ENCODE measurements around the gene RANBP9.

Gene RANBP9

DNA sequence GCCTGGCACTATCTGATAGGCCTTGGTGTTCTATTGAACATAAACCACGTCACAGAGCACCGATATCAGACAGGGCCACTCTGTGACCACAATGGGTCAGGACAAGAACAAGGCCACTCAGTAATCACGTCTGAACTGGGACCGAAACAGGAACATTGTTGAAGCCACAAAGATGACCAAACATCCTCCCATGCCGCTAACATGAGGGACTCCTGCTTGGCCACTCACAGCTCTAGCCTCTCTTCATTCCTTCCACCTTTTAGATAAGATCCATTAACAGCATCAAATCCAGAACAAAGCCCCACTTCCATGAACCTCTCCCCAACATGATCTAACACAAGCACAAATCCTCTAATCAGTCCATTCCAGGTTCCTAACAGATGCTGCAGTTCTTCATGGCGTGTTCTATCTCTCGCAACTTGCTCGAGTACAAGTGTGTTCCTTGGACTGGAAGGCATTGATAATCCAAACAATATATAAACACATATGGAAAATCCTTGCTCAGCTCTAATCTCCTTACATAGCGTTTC is 129.9 kb downstream of the RANBP9 start:
- no peaks in the 10 kb centered on the region for H3K27me3 ChIP-seq (ENCODE audit: insufficient read depth, low read depth, severe bottlenecking)
- H3K36me3 ChIP-seq: no peaks in the 10 kb centered on the region
- TF ChIP-seq, protein P1, sequence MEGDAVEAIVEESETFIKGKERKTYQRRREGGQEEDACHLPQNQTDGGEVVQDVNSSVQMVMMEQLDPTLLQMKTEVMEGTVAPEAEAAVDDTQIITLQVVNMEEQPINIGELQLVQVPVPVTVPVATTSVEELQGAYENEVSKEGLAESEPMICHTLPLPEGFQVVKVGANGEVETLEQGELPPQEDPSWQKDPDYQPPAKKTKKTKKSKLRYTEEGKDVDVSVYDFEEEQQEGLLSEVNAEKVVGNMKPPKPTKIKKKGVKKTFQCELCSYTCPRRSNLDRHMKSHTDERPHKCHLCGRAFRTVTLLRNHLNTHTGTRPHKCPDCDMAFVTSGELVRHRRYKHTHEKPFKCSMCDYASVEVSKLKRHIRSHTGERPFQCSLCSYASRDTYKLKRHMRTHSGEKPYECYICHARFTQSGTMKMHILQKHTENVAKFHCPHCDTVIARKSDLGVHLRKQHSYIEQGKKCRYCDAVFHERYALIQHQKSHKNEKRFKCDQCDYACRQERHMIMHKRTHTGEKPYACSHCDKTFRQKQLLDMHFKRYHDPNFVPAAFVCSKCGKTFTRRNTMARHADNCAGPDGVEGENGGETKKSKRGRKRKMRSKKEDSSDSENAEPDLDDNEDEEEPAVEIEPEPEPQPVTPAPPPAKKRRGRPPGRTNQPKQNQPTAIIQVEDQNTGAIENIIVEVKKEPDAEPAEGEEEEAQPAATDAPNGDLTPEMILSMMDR (IDR thresholded peaks at IDR 0.05; ENCODE audit: low read depth, low read length): no peak
- no peaks in the 10 kb centered on the region for H3K9me3 ChIP-seq (ENCODE audit: severe bottlenecking)
- DNase-seq: no peak
- no peak overlapping the region for H3K4me3 ChIP-seq (ENCODE audit: low read depth, low read length)
- no peak overlapping the region for H3K27ac ChIP-seq

DNA sequence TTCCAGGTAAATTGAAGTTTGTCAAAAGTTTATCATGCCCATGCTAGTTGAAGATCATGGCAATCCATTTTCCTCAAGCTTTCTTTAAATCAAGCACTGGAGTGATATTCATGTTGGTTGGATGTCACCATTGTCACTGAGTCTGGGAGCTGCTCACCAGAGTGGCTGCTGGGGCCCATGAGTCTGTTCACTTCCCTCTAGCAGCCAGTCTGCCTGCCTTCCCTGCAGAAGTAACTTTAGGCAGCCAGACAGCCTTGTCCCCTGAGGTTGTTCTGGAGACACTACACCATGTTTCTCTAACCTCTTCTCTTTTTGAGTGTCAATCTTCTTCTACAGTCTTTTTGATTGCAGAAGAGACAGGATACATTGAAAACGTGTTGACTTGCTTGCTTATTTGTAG is 131.7 kb downstream of the RANBP9 start:
- TF ChIP-seq, protein P1 (IDR thresholded peaks at IDR 0.05; ENCODE audit: low read depth, low read length): no peak
- no peak for DNase-seq
- H3K9me3 ChIP-seq (ENCODE audit: severe bottlenecking): no peaks in the 10 kb centered on the region
- H3K4me3 ChIP-seq (ENCODE audit: low read depth, low read length): no peak overlapping the region
- H3K36me3 ChIP-seq: no peaks in the 10 kb centered on the region
- no peak overlapping the region for H3K27ac ChIP-seq
- H3K27me3 ChIP-seq (ENCODE audit: insufficient read depth, low read depth, severe bottlenecking): no peaks in the 10 kb centered on the region

DNA sequence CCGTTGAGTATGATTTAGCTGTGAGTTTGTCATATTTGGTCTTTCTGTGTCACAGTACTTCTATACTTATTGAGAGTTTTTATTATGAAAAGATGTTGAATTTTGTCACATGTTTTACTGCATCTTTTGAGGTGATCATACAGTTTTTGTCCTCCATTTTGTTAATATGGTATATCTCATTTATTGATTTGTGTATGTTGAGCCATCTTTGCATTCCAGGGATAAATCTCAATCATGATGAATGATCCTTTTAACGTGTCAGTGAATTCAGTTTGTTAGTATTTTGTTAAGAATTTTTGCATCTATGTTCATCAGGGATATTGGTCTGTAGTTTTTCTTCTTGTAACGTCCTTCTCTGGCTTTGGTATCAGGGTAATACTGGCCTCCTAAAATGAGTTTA is 133.7 kb downstream of the RANBP9 start:
- TF ChIP-seq, protein P1 (IDR thresholded peaks at IDR 0.05; ENCODE audit: low read depth, low read length): no peak
- H3K27ac ChIP-seq: no peak overlapping the region
- peaks cover 3% of the 10 kb centered on the region; the same call in 1 of the 2 replicates for H3K36me3 ChIP-seq
- H3K9me3 ChIP-seq (ENCODE audit: severe bottlenecking): no peaks in the 10 kb centered on the region
- no peak for DNase-seq
- no peaks in the 10 kb centered on the region for H3K27me3 ChIP-seq (ENCODE audit: insufficient read depth, low read depth, severe bottlenecking)
- H3K4me3 ChIP-seq (ENCODE audit: low read depth, low read length): no peak overlapping the region

DNA sequence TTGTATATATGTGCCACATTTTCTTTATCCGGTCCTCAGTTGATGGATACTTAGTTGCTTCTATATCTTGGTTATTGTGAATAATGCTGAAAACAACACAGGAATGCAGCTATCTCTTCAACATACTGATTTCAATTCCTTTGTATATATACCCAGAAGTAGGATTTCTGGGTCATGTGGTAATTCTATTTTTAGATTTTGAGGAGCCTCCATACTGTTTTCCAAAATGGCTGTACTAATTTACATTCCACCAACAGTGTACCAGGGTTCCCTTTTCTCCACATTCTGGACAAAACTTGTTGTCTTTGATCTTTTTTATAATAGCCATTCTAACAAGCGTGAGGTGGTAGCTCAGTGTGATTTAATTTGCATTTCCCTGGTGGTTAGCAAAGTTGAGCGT is 135.6 kb downstream of the RANBP9 start:
- no peaks in the 10 kb centered on the region for H3K9me3 ChIP-seq (ENCODE audit: severe bottlenecking)
- no peaks in the 10 kb centered on the region for H3K27me3 ChIP-seq (ENCODE audit: insufficient read depth, low read depth, severe bottlenecking)
- TF ChIP-seq, protein P1 (IDR thresholded peaks at IDR 0.05; ENCODE audit: low read depth, low read length): no peak
- no peak overlapping the region for H3K27ac ChIP-seq
- DNase-seq: no peak
- peaks cover 3% of the 10 kb centered on the region; the same call in 1 of the 2 replicates for H3K36me3 ChIP-seq
- no peak overlapping the region for H3K4me3 ChIP-seq (ENCODE audit: low read depth, low read length)

DNA sequence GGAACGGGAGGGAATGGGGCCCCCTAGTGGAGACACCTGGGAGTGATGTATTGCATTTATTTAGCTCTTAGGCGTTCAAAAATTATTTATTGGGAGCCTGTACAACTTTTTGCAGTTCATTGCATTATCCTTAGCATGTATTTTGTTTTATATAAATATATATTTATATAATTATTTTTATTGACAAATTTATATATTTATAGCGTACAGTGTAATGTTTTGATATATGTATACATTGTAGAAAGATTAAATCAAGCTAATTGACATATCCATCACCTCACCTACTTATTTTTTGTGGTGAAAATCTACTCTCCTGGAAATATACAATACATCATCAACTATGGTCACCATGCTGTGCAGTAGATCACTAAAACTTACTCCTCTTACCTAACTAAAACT is 136.3 kb downstream of the RANBP9 start:
- H3K27ac ChIP-seq: peak overlapping the region; percentile 95; the same call in 1 of the 2 replicates
- TF ChIP-seq, protein P1 (IDR thresholded peaks at IDR 0.05; ENCODE audit: low read depth, low read length): peak; percentile 71
- no peaks in the 10 kb centered on the region for H3K27me3 ChIP-seq (ENCODE audit: insufficient read depth, low read depth, severe bottlenecking)
- no peak for DNase-seq
- peak overlapping the region; percentile 89 for H3K4me3 ChIP-seq (ENCODE audit: low read depth, low read length)
- H3K36me3 ChIP-seq: peaks cover 3% of the 10 kb centered on the region; the same call in 1 of the 2 replicates
- no peaks in the 10 kb centered on the region for H3K9me3 ChIP-seq (ENCODE audit: severe bottlenecking)

All from WERI-Rb-1 (cell line).